GM15510 (cell line): Measurements from ENCODE around the gene ATG16L2.

Experiments
- POLR2A ChIP-seq: IDR thresholded peaks from 3 replicates; pipeline ENCODE4 v1.6.1; 2011; ENCODE audit warnings: borderline replicate concordance; ENCODE audit not compliant: insufficient read length; ENCODE audit errors: extremely low read depth

The ATG16L2 gene

GRCh38 chr11:72788241-72788640 is 26.0 kb upstream of the ATG16L2 start:
- no peak for TF ChIP-seq POLR2A

DNA sequence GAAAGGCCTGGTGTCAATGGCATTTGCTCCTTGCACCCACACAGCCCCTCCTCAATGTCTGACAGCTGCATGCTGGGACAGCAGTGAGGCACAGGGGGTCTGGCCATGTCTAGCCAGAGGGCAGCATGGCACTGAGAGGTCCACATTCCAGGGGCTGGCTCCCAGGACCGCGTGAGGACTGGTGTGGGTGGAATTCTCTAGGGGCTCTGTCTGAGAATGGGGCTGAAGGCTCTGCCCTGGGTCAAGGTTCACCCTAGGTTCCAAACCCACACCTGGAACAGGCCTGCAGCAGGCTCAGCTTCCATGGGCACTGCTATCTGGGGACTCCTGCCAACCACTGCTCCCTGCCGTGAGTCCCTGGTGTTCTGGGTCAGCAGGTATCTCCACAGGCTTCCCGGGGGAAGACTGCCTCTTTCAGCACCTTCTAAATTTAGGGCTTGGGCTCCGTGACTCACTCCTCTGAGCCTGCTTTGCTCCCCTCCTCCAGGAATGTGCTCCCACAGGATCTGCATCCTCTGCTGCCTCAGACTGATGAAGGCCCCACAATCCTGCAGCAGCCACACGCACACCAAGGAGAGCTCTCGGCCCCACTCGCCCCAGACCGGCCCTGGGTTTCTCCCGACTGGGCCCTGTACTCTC is 24.6 kb upstream of the ATG16L2 start:
- TF ChIP-seq POLR2A = no peak

GRCh38 chr11:72792437-72793021 is 21.7 kb upstream of the ATG16L2 start:
- TF ChIP-seq POLR2A = no peak

DNA sequence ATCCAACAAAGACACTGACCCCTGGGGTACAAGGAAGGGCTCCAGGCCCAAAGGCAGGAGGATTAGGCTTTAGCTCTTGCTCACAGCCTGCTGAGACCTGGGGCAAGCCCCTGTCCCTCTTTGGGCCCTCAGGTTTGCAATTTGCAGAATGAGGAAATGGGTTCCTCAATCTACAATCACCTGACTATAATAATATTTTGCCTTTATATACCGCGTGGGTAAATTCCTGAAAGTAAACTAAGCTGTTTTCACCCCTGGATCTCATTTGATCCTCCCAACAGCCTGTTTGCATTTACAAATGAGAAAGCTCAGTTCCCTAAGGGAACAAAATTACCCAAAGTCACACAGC is 21.2 kb upstream of the ATG16L2 start:
- TF ChIP-seq POLR2A = no peak

GRCh38 chr11:72793425-72794367 is 20.5 kb upstream of the ATG16L2 start, which contains the start of gene STARD10:
Gene STARD10, minus strand, starts transcription at chr11:72794047. Its CDS starts 12,866 bp downstream, at chr11:72781181.
- peak; percentile 51 for TF ChIP-seq POLR2A

DNA sequence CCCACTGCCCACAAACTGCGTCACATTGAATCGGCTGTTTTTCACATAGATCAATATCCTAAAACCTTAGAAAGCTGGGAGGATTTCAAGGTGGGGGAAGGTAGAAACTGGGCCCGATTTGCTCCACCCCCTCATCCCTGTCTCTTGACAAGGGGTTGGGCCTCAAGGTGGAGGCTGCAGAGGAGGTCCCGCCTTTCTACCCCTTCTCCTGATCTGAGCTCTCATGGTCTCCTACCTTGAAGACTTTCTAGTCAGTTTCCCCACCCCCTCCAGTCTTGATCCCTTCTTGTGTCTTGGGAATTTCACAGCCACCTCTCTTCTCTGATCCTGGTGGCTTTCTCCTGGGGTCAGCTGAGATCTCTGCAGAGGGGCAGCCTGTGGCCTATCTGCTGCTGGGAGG is 15.8 kb upstream of the ATG16L2 start:
- TF ChIP-seq POLR2A = no peak

- no peak for TF ChIP-seq POLR2A
These were observed 14.8 kb upstream of the ATG16L2 start for GRCh38 chr11:72799441-72799840.

DNA sequence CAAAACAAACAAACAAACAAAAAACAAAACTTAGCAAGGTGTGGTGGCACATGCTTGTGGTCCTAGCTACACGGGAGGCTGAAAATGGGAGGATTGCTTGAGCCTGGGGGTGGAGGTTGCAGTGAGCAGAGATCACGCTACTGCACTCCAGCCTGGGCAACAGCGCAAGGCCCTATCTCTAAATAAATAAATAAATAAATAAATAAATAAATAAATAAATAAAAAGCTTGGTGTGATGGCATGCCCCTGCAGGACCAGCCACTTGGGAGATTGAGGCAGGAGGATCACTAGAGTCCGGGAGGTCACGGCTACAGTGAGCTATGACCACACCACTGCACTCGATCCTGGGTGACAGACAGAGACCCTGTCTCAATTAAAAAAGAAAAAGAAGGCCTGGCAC is 11.4 kb upstream of the ATG16L2 start:
- TF ChIP-seq POLR2A = no peak

DNA sequence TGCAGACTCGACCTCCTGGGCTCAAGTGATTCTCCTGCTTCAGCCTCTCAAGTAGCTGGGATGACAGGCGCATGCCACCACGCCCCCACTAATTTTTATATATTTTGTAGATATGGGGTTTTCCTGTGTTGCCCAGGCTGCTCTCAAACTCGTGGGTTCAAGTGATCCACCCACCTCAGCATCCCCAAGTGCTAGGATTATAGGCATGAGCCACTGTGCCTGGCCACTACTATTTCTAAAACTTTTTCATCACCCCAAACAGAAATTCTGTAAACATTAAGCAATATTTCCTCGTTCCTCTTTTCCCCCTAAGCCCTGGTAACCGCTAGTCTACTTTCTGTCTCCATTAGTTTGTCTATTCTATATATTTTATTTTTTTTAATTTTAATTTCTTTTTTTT is 9.0 kb upstream of the ATG16L2 start:
- TF ChIP-seq POLR2A = no peak

GRCh38 chr11:72807021-72807693 is 7.1 kb upstream of the ATG16L2 start:
- TF ChIP-seq POLR2A = no peak

DNA sequence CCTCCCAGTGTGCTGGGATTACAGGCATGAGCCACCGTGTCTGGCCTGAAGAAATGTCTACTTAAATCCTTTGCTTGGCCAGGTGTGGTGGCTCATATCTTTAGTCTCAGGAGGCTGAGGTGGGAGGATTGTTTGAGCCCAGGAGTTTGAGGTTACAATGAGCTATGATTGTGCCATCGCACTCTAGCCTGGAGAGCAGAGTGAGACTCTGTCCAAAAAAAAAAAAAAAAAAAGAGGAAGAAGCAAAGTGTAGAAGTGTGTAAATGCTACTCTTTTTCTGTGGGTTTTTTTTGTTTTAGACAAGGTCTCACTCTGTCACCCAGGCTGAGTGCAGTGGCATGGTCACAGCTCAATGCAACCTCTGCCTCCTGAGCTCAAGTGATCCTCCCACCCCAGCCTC is 6.4 kb upstream of the ATG16L2 start:
- TF ChIP-seq POLR2A = no peak

DNA sequence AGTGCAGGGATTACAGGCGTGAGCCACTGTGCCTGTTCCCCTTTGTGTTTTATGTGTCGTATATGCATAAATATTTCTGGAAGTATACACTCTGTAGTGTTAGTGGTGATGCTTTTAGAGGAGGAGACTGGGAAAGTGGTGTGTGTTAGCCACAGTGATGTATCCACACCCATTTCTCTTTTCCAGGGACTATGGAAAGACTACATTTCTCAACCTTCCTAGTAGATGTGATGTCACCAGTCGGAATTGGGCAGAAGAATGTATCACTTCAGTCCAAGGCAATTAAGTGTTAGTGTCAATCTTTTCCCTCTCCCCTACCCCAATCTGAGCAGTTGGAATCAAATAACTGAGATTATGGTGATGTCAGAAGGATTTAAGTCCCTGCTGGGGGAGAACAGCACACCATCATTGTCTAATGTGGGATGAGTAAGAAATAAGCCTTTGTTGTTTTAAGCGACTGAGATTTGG is 5.8 kb upstream of the ATG16L2 start:
- TF ChIP-seq POLR2A = no peak

DNA sequence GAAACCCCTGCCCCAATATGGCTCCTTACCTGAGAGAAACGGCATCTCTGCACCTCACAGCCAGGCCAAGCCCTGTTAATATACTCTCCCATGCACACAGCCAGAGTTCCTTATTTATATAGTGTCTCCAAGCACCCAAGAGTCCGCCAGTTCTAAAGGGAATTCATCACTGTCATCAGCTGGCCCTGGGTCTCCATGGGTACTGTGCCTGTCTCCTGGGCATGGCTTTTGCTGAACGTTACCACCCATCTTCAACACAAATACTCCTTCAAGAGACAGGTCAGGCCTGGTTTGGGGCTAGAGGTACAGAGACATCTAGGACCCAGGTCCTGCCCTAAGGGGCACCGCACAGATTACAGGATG is 1.6 kb upstream of the ATG16L2 start:
- no peak for TF ChIP-seq POLR2A

GRCh38 chr11:72812967-72813739 is 1.1 kb upstream of the ATG16L2 start:
- no peak for TF ChIP-seq POLR2A
